ENCODE measurements around the gene HMGXB3.
"Not testable (repeated sequence)": the region's sequence is repeated elsewhere in the genome, so short reads cannot be mapped to it uniquely, and the experiment has no call there.

Gene HMGXB3

GRCh38 chr5:150069672-150070627 lies 69.4 kb downstream of the HMGXB3 start:
- no peak for DNase-seq

GRCh38 chr5:150070821-150071220 lies 70.3 kb downstream of the HMGXB3 start:
- no peak for DNase-seq

- no peak for DNase-seq
Observed at GRCh38 chr5:150073086-150073625, 72.6 kb downstream of the HMGXB3 start.

GRCh38 chr5:150073677-150074076 lies 73.1 kb downstream of the HMGXB3 start:
- no peak for DNase-seq

- DNase-seq, result no peak
Observed at GRCh38 chr5:150075233-150075632, 74.7 kb downstream of the HMGXB3 start.

- no peak for DNase-seq
Observed at GRCh38 chr5:150075806-150076205, 75.3 kb downstream of the HMGXB3 start.

- DNase-seq, result no peak
Observed at GRCh38 chr5:150077060-150077459, 76.5 kb downstream of the HMGXB3 start.

- DNase-seq, result no peak
Observed at GRCh38 chr5:150077996-150078801, 77.7 kb downstream of the HMGXB3 start.

GRCh38 chr5:150078802-150079689 lies 78.5 kb downstream of the HMGXB3 start:
- no peak for DNase-seq

- DNase-seq, result no peak
Observed at GRCh38 chr5:150079909-150080461, 79.4 kb downstream of the HMGXB3 start.

GRCh38 chr5:150080696-150081435 lies 80.3 kb downstream of the HMGXB3 start:
- DNase-seq, result no peak

GRCh38 chr5:150081541-150082283 lies 81.2 kb downstream of the HMGXB3 start:
- DNase-seq, result no peak

- DNase-seq, result no peak
Observed at GRCh38 chr5:150082374-150082773, 81.8 kb downstream of the HMGXB3 start.

GRCh38 chr5:150082889-150083288 lies 82.3 kb downstream of the HMGXB3 start:
- no peak for DNase-seq

- DNase-seq, result not testable (repeated sequence)
Observed at GRCh38 chr5:150084754-150085153, 84.2 kb downstream of the HMGXB3 start.

- DNase-seq, result no peak
Observed at GRCh38 chr5:150085191-150085912, 84.8 kb downstream of the HMGXB3 start.

GRCh38 chr5:150085950-150086715 lies 85.6 kb downstream of the HMGXB3 start, which contains the start of gene CSF1R:
Gene CSF1R (minus strand): TSS chr5:150086554. CDS start chr5:150086427, 127 bp downstream.
- no peak for DNase-seq

- no peak for DNase-seq
Observed at GRCh38 chr5:150092159-150092787, 91.7 kb downstream of the HMGXB3 start.

Measured in T1000 (cell line).